ENCODE results near the gene DLGAP4. TPM values are rescaled to one million over a fixed set of nuclear protein-coding genes. Genes with fewer than 3 reads are reported as not detected.

The DLGAP4 gene
- total RNA-seq, 1 donor from 2014 or later, result 31.5 TPM

DNA sequence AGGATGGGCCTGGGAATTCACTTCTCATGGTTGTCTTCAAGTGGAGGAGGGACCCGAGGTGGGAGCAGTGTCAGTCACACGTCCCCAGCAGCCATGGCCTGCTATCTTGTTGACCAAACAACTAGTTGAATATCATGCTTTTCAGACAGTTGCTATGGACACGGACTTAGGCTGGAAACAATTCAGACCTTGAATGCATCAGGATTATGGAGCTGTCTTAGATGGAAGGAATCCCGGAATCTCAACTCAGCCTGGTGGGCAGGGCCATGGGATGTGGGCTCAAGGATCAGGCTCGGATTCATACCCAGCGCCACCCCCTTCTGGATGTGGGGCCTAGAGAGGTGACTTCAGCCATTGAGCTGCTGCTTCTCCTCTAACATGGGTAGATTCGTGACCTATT, 112.6 kb downstream of the DLGAP4 start:
- ATAC-seq, result no peak

DNA sequence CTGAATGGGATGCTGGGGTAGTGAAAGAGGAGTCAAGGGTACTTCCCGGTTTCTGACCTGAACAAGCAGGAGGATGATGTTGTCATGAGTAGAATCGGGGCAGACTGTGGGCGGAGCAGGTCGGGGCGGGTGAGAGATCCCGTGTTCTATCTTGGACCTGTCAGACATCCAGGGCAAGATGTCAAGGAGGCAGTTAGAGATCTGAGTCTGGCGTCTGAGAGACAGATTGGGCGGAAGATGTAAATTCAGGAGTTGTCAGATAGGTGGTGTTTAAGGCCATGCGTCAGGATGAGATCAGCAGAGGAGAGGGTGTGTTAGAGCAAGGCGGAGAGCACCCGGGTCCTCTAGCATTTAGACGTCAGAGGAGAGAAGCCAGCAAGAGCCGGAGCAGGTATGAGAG, 115.5 kb downstream of the DLGAP4 start:
- ATAC-seq, result peak; percentile 53

DNA sequence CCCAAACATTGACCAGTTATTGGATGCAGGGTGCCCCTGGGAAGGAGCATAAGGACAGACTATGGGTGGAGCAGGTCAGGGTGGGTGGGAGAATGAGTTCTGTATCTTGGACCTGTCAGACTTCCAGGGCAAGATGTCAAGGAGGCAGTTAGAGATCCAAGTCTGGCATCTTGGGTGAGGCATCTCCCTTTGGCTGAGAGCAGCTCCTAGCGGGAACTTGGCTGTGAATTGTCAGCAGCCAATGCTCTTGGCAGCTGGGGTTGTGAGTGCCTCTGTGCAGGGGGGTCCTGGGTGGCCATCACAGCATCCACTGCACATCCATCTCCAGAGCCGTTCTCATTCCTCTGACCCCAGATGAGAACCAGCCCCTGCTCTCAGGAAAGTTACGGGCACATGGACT, 118.2 kb downstream of the DLGAP4 start:
- no peak for ATAC-seq

DNA sequence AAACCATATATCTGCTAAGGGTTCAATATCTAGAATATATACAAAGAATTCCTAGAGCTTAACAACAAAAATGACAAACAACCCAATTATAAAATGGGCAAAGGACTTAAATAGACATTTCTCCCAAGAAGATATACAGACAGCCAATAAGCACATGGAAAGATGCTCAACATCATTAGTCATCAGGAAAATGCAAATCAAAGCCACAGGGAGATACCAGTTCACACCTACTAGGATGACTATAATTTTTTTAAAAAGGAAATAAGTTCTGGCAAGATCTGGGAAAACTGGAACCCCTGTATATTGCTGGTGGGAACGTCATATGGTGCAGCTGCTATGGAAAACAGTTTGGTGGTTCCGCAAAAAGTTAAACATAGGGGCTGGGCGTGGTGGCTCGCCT, 119.0 kb downstream of the DLGAP4 start:
- no peak for ATAC-seq

DNA sequence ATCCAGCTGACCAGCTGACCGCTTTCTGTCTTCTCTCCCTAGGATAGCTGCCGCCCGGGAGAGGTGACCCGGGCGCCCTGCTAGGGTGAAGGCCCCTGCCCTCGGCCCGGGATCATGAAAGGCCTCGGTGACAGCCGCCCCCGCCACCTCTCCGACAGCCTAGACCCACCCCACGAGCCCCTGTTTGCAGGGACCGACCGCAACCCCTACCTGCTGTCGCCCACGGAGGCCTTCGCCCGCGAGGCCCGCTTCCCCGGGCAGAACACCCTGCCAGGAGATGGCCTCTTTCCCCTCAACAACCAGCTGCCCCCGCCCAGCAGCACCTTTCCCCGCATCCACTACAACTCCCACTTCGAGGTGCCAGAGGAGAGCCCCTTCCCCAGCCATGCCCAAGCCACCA, 125.5 kb downstream of the DLGAP4 start:
- ATAC-seq, result no peak

DNA sequence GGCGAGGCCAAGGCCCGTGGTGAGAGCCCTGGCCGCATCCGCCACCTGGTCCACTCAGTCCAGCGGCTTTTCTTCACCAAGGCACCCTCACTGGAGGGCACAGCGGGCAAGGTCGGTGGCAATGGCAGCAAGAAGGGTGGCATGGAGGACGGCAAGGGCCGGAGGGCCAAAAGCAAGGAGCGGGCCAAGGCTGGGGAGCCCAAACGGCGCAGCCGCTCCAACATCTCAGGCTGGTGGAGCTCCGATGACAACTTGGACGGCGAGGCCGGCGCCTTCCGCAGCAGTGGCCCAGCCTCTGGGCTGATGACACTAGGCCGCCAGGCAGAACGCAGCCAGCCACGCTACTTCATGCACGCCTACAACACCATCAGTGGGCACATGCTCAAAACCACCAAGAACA, 126.0 kb downstream of the DLGAP4 start:
- no peak for ATAC-seq

DNA sequence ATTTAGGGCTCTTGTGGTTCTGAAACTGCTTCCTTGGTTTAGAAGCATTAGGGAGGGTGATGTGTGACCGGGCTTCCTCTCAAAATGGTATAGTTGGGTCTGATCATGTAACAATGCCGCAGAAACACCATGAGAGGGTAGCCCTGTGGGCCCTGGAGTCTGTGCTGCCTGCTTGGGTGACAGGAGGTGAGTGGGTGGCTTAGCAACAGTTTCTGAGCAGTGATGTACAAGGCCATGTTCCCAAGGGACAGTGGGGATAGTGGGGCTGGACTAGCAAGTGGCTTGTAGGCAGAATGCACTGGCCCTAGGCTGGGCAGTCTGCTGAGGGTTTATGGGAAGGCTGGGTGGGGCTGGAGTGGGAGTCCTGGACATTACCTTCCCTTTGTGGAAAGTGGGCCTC, 128.2 kb downstream of the DLGAP4 start:
- no peak for ATAC-seq

DNA sequence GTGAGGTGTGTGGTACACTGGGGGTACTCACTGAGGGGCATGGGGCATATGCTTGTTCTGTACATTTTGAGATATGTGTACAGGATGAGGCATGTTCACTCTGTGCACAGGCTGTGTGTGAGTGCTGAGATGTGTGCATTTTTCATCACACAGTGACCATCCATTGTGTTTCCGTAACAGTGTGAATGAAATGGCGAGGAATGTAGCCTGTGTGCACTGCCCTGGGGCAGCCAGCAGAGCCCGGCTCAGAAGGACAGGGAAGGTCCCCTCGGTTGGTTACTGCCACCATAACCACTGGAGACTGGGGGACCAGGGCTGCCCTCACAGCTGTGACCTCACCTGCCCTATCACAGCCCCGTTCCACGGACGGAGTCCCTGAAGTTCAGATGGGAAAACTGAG, 129.0 kb downstream of the DLGAP4 start:
- ATAC-seq, result no peak

DNA sequence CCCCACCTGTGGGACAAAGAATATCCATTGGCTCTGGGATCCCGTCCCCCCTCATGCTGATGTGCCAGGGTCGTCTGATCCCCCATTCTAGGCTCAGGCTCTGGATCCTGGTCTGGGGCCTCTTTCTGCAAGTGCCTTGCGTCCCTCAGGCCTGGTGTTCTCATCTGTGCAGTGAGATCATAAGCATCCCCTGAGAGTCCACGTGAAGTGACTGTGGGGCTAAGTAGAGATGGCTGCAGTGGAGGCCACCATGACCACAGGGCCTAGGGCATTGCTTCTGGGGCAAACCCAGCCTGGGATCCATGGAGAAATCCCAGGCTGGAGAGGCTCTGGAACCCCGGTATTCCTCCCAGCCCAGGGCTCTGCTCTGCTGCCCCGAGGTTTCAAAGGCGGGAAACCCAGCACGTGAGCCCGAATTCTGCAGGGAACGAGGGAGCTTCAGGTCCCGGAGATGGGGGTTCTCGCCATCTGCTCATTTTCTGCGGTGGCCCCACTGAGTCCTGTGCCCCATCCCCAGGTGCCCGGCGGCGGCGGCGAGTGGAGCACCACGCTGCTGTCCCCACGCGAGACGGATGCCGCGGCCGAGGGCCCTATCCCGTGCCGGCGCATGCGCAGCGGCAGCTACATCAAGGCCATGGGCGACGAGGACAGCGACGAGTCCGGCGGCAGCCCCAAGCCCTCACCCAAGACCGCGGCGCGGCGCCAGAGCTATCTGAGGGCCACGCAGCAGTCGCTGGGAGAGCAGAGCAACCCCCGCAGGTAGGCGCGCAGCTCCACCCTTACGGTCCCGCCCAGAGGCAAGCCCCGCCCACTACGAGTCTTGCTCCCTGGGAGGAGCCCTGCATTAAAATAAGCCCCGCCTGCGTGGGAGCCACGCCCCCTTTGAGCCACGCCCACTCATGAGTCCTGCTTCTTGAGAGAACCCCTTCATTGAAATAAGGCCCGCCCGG, 129.7 kb downstream of the DLGAP4 start:
- peak; percentile 58 for ATAC-seq

DNA sequence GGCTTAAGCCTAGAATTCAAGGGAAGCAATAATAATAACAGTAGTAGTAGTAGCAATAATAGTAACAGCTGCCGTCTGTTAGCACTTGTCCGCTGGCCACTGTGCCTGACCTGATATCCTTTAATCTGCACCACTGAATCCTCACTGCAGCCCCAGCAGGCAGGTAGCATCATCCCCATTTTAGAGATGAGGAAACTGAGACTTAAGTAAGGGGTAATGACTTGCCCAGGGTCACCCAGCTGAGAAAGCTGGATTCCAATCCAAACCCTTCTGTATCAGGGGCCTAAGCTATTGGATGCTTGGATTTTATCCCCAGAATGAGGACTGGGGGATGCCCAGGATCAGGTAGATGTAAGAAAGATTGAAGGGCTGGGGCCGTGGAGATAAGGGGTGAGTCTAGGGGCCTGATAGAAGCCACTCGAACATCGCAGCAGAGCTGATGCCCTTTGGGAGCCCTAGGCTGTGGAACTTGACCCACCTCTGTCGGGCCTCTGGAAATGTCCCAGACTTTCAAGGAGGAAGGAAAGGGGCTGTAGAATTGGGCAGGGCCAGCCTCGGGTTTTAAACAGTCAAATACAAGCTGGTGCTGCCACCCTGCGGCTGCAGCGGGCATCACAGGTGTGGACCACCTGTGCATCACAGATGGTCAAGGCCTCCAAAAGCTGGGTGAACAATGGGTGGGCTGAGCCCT, 133.0 kb downstream of the DLGAP4 start:
- ATAC-seq, result peak; percentile 40

DNA sequence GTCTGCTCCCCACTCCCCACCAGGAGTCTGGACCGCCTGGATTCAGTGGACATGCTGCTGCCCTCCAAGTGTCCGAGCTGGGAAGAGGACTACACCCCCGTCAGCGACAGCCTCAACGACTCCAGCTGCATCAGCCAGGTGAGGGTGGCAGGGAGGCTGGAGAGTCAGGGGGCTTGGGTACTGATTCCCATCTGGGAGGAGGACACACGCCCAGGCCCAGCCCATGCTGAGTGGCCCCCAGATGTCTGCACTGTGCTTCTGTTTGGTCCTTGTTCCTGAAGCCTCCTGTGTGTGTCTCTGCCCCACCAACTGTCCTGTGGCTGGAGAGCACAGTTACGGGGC, 133.6 kb downstream of the DLGAP4 start:
- ATAC-seq, result peak; percentile 14

DNA sequence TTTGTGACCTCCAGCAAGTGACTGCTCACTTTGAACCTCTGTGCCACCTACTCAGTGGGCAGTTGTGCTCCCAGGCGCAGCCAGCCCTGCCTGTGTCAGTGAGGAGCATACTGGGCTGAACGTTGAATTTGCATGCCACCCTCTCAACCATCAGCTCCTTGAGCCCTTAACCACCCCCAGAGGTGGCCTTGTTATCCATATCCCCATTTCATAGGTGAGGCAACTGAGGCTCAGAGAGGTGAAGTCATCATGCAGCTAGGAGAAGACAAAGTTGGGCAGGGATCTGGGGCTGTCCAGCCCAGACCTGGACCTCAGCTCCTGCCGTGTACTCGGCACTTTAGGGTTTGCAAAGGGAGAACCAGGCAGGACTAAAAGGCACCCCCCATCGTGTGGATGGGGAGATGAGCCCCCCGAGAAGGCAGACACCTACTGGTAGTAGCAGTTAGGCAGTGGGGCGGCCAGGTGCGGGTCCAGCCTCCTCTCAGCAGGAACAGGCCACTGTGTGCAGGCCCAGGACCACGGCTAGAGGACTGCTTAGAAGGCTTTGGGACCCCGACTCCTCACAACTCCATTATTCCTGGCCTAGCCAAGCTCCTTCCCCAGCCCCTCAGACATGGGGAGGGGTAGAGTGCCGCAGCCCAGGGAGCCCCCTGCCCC, 134.4 kb downstream of the DLGAP4 start:
- ATAC-seq, result no peak

DNA sequence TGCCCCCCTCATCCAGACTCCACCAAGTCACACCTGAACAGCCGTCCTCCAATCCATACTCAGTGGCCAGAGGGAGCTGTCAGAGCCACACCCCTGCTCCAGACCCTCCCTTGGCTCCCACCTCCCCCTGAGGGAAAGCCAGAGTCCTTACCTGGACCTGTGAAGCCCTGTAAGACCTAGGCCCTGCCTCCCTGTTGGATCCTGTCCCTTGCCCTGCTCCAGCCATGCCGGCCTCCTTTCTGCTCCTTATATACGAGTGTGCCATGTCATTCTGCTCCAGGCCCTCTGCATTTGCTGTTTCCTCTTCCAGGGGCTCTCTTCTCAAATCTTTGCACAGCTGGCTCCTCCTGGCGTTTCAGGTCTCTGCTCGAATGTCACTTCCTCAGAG, 134.9 kb downstream of the DLGAP4 start:
- ATAC-seq, result no peak

DNA sequence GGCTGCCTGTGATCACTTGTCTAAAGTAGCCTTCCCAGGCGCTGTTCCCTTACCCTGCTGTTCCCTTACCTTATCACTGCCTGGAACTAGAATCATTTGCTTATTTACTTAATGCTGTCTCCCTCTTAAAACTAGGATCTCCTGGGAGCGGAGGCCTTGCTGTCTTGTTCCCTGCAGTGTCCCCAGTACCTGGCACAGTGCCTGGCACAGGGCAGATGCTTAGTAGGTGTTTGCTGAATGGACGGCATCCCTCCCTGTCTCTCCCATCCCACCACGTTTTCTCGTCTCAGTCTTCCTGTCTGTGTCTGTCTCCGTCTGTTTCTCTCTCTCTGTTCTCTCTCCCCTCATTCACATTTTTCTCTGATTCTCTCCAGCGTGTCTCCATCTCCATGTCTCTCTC, 135.3 kb downstream of the DLGAP4 start:
- no peak for ATAC-seq

DNA sequence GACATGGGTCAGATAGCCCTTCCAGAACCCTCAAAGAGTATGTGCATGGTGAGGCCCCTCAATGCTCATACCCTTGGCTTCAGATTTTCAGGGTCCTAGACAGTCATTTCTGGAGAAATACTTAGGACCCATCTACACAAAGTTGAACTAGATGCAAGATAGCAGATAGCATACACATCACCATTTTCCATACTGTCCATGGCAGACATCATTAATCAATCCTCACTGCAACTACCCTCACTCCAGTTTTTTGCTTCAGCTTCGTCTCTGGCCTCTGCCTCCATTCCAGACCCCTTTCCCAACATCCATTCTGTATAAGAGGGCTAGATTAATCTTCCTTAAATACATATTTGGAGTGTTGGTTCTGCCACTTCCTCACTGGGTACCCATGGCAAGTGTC, 139.7 kb downstream of the DLGAP4 start:
- no peak for ATAC-seq

DNA sequence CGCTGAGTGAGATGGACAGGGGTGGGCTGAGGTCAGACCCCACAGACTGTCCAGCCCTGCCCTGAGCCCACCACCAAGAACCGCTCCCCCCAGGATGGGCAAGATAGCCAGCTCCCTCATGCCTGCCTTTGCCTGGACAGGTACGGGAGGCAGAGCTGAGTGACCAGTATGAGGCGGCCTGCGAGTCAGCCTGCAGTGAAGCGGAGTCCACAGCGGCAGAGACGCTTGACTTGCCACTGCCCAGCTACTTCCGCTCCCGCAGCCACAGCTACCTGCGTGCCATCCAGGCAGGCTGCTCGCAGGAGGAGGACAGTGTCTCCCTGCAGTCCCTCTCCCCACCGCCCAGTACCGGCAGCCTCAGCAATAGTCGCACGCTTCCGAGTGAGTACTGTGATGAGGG, 140.4 kb downstream of the DLGAP4 start:
- ATAC-seq, result peak; percentile 17

DNA sequence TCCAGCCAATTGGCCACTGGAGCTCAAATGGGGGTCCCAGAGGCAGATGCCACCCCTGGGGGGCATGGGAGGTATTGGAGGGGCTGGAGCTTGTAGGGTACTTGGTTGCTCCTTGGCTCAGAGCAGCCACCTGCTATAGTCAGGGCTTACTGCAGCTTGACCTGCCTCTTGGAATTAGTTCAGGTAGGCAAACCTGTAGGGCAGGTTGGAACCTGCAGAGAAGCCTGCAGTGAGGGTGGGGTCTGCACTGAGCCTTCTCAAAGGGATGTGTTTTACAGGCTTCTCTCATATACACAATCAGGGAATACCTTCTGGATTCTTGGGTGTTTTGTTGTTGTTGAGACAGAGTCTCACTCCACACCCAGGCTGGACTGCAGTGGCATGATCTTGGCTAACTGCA, 141.0 kb downstream of the DLGAP4 start:
- peak; percentile 87 for ATAC-seq

DNA sequence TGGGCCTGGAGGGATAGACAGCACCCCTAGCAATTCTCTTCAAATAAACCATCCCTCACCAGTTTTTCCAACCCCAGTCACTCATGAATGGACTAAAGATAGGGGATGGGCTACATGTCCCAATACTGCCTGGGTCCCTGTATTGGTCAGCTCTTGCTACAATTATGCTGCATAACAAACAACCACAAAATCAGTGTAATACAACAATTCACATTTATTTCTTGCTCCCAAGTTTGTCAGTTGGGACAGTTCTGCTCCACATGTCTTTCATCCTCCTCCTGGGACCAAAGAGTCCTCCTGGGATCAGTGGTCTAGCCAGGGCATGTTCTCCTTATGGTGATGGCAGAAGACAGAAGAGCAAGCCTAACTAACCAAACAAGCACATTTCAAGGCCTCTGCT, 143.5 kb downstream of the DLGAP4 start:
- no peak for ATAC-seq

DNA sequence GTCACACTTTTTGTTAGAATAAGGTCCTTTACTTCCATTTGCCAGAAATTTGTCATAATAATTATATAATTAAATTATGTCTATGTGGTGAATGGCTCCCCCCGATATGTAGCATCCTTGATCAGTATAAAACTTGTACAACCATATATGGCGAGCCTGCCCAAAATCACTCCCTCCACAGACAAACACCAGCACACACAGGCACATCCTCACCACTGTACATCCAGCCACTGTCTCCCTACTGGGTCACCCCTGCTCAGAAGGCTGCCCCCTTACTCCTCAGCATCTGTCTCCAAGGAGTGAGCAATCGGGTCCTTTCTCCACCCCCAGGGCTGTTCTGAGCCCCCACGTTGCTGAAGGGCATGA, 148.2 kb downstream of the DLGAP4 start:
- no peak for ATAC-seq

DNA sequence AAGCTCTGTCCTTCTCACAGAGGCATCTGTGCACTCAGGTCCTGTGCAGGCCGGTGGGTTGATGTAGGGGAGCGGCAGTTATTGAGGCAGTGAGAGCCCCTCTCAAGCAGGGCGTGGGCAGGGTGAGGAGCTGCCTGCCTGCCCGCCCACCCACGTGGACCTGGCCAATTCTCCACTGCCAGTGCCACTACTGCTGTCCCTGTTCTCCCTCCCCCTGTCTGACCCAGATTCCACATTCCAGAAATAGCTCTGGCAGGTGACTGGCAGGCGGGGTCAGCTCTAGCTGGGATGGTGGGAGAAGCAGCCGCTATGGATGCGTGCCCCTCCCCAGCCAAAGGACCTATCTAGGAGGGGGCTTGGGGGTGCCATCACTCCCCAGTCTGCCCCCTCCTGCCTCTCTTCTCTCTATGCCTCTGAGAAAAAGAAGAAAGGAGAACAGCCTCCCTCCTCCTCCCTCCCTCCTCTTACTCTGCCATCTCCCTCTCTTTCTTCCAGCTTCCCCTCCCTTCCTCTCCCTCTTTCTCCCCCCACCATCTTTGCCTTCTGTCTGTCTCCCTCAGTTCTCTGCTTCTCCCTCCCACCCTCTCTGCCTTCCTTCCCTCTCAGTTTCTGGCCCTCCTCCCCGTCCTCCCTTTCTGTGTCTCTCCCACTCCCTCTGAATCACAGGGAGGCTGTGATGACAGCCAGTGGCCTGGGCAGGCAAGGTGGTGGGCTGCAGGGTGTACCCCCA, 148.7 kb downstream of the DLGAP4 start:
- peak; percentile 15 for ATAC-seq

DNA sequence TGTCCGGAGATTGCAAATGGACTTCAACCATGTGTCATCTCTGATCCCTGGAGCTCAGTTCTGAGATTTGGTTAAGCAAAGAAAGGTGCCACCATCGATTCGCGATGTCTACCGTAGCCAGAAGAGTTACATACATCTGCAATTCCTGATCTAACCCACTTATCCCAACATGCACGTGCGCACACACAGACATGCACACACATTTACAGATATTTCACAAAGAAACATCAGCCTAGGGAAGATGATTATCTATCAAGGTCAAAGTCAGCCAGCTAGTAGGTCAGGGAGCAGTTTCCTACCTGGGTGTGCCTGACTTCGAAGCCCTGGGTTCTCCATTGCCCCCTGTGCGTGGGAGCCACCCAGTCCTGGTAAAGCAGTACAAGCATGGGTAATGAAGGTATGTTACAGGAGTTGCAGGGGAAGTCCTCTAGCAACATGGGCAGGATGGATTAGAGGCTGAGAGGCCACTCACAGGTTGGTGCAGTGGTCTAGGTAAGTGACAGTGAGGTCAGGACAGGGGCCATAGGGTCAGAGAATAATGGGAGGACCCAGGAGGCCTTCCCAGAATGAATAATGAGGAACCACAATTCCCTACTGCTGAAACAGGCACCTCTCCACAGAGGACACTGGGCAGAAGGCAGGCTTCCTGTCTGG, 150.0 kb downstream of the DLGAP4 start:
- no peak for ATAC-seq

Measured in esophagus mucosa (tissue), 1 donor.